Liver (tissue), 9 donors: ENCODE results near the gene TIAM1. TPM values are rescaled to one million over a fixed set of nuclear protein-coding genes. Genes with fewer than 3 reads are reported as not detected.
A peak's percentile ranks its signal among the peaks of the same experiment; 100 is the strongest.

Experiments
- DNase-seq: peaks from one replicate; pipeline ENCODE4 v3.0.0-alpha.2; 2017; ENCODE audit warnings: low spot score
- H3K27ac ChIP-seq, 2 donors: one replicate each; pipeline ENCODE4 v1.7.0; 2013; ENCODE audit warnings: inconsistent platforms in 2 of 2, low read length in 2 of 2, control low read depth in 1 of 2, low read depth in 1 of 2, mild to moderate bottlenecking in 1 of 2
- H3K27me3 ChIP-seq, 4 donors: one replicate each; pipeline versions ENCODE4 v1.6.1 to v1.7.0; 2013; ENCODE audit warnings: low read length in 3 of 4, inconsistent platforms in 1 of 4, mild to moderate bottlenecking in 1 of 4, moderate library complexity in 1 of 4; ENCODE audit not compliant: control insufficient read depth in 4 of 4, insufficient read depth in 4 of 4
- H3K36me3 ChIP-seq, 4 donors: one replicate each; pipeline versions ENCODE4 v1.6.1 to v1.7.0; 2013; ENCODE audit warnings: low read length in 3 of 4, mild to moderate bottlenecking in 3 of 4, low read depth in 1 of 4, moderate library complexity in 1 of 4; ENCODE audit not compliant: control insufficient read depth in 4 of 4, insufficient read depth in 3 of 4
- H3K4me1 ChIP-seq, 4 donors: one replicate each; pipeline versions ENCODE4 v1.6.1 to v1.7.0; 2013; ENCODE audit warnings: low read length in 3 of 4, mild to moderate bottlenecking in 3 of 4, moderate library complexity in 1 of 4; ENCODE audit not compliant: control insufficient read depth in 4 of 4, insufficient read depth in 4 of 4
- H3K4me3 ChIP-seq, 3 donors: one replicate each; pipeline versions ENCODE4 v1.6.1 to v1.7.0; 2013; ENCODE audit warnings: low read length in 3 of 3, control low read depth in 1 of 3, low read depth in 1 of 3, mild to moderate bottlenecking in 1 of 3
- H3K9ac ChIP-seq, 2 donors: one replicate each; pipeline ENCODE4 v1.7.0; 2013; ENCODE audit warnings: low read length in 2 of 2, mild to moderate bottlenecking in 2 of 2, moderate library complexity in 2 of 2, control low read depth in 1 of 2, low read depth in 1 of 2
- H3K9me3 ChIP-seq, 4 donors: one replicate each; pipeline versions ENCODE4 v1.6.1 to v1.7.0; 2013; ENCODE audit warnings: low read length in 3 of 4; ENCODE audit not compliant: control insufficient read depth in 4 of 4
- ATF3 ChIP-seq: IDR thresholded peaks from 2 replicates; pipeline ENCODE4 v1.6.1; 2016; ENCODE audit warnings: antibody characterized with exemption
- EGR1 ChIP-seq, 2 donors: IDR thresholded peaks; 2 replicates each; pipeline ENCODE4 v1.6.1; 2016 to 2018; ENCODE audit warnings: antibody characterized with exemption in 2 of 2, low read depth in 2 of 2
- FOXA1 ChIP-seq: IDR thresholded peaks from 2 replicates; pipeline ENCODE4 v1.6.1; 2016; ENCODE audit warnings: antibody characterized with exemption
- FOXA2 ChIP-seq: IDR thresholded peaks from 2 replicates; pipeline ENCODE4 v1.6.1; 2016; ENCODE audit warnings: antibody characterized with exemption
- GABPA ChIP-seq, 2 donors: IDR thresholded peaks in 1 of 2; conservative IDR thresholded peaks in 1 of 2; 2 replicates each; pipeline ENCODE4 v1.6.1; 2016; ENCODE audit warnings: antibody characterized with exemption in 2 of 2, mild to moderate bottlenecking in 1 of 2, moderate library complexity in 1 of 2
- HNF4A ChIP-seq, 2 donors: conservative IDR thresholded peaks; 2 replicates each; pipeline ENCODE4 v1.6.1; 2016; ENCODE audit warnings: antibody characterized with exemption in 2 of 2, mild to moderate bottlenecking in 2 of 2
- HNF4G ChIP-seq: IDR thresholded peaks from 2 replicates; pipeline ENCODE4 v1.6.1; 2016; ENCODE audit warnings: antibody characterized with exemption
- JUND ChIP-seq, 2 donors: IDR thresholded peaks; 2 replicates each; pipeline ENCODE4 v1.6.1; 2016; ENCODE audit warnings: antibody characterized with exemption in 2 of 2
- MAX ChIP-seq: IDR thresholded peaks from 2 replicates; pipeline ENCODE4 v1.6.1; 2016; ENCODE audit warnings: antibody characterized with exemption
- NR2F2 ChIP-seq: IDR thresholded peaks from 2 replicates; pipeline ENCODE4 v1.6.1; 2016; ENCODE audit warnings: antibody characterized with exemption
- RAD21 ChIP-seq, 2 donors: IDR thresholded peaks; 2 replicates each; pipeline ENCODE4 v1.6.1; 2016; ENCODE audit warnings: antibody characterized with exemption in 2 of 2, mild to moderate bottlenecking in 2 of 2
- RXRA ChIP-seq, 2 donors: IDR thresholded peaks; 2 replicates each; pipeline ENCODE4 v1.6.1; 2017 to 2018; ENCODE audit warnings: antibody characterized with exemption in 2 of 2, mild to moderate bottlenecking in 1 of 2
- SP1 ChIP-seq: IDR thresholded peaks from 2 replicates; pipeline ENCODE4 v1.6.1; 2018; ENCODE audit warnings: antibody characterized with exemption, mild to moderate bottlenecking
- TAF1 ChIP-seq: conservative IDR thresholded peaks from 2 replicates; pipeline ENCODE4 v1.6.1; 2016; ENCODE audit warnings: antibody characterized with exemption, mild to moderate bottlenecking
- YY1 ChIP-seq: IDR thresholded peaks from 2 replicates; pipeline ENCODE4 v1.6.1; 2016; ENCODE audit warnings: antibody characterized with exemption, mild to moderate bottlenecking
- ZBTB33 ChIP-seq: IDR thresholded peaks from 2 replicates; pipeline ENCODE4 v1.6.1; 2016; ENCODE audit warnings: antibody characterized with exemption
- WGBS: extraction: QIAGEN DNeasy Blood & Tissue Kit; methylation state at CpG from one replicate; pipeline ENCODE4 v1.1.7; 2013; 5-methylcytosine and 5-hydroxymethylcytosine counted together
- polyA plus RNA-seq, 2 donors: library from polyadenylated mRNA; stranded (reverse) in 1 of 2; unstranded in 1 of 2; fragments of 200-250 nt in 1 of 2; fragments of >200 nt in 1 of 2; fragmentation: Nextera tagmentation in 1 of 2; extraction: Ambion mirVana in 1 of 2; gene quantifications; one replicate each; pipeline versions ENCODE4 v1.2.1 to v1.2.3, GENCODE V29; 2013 to 2015
- total RNA-seq, 2 donors: library from RNA; depleted of rRNA; stranded (reverse); fragments of >200 nt; gene quantifications; one replicate each; pipeline ENCODE4 v1.2.3, GENCODE V29; 2014
- TF ChIP-seq, protein P1 (sequence below): IDR thresholded peaks from 2 replicates; pipeline ENCODE4 v1.6.1; 2016; ENCODE audit warnings: antibody characterized with exemption, mild to moderate bottlenecking
- TF ChIP-seq, protein P2 (sequence below): fragments of 150-350 bp; IDR thresholded peaks from 2 replicates; pipeline ENCODE4 v1.5.1; 2017; ENCODE audit warnings: improper control_type of control experiment, low read depth, low read length; ENCODE audit not compliant: missing input control
- donor health status: healthy.
- donor health status: healthy.
- donor health status: healthy.
- donor health status: healthy.
- donor health status: healthy.

The TIAM1 gene
- total and polyA plus RNA-seq, 4 donors: 3.0 to 7.4 (median 4.8) TPM

DNA sequence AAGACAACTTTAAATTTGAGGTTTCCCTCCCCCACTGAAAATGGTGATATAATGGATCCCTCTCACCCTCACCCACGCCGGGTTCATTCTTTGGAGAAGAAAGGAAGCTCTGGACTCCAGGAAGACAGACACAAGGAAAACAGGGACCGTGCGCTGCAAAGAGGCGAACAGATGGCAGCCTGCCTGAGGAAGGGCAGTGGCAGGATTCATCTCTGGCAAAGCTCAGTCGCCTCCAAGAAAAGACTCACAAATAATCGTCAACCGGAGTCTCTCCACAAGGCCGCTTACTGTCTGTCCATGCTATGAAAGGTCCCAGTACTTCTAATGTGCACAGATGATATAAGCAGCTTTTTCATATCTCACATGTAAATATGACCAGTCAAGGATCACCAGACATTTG is 110.3 kb downstream of the TIAM1 start:
- Histone ChIP-seq H3K9ac (no peak overlapping the region), H3K36me3 (peaks cover 0 to 3% (median 0%) of the 10 kb centered on the region in 4 donors), H3K27ac (no peak overlapping the region), H3K27me3 (no peaks in the 10 kb centered on the region), H3K4me3 (no peak overlapping the region), H3K4me1 (no peaks in the 10 kb centered on the region), H3K9me3 (no peaks in the 10 kb centered on the region)
- 95% methylated on average over 9 of the region's 9 CpGs for WGBS
- DNase-seq: no peak
- TF ChIP-seq, protein P1, sequence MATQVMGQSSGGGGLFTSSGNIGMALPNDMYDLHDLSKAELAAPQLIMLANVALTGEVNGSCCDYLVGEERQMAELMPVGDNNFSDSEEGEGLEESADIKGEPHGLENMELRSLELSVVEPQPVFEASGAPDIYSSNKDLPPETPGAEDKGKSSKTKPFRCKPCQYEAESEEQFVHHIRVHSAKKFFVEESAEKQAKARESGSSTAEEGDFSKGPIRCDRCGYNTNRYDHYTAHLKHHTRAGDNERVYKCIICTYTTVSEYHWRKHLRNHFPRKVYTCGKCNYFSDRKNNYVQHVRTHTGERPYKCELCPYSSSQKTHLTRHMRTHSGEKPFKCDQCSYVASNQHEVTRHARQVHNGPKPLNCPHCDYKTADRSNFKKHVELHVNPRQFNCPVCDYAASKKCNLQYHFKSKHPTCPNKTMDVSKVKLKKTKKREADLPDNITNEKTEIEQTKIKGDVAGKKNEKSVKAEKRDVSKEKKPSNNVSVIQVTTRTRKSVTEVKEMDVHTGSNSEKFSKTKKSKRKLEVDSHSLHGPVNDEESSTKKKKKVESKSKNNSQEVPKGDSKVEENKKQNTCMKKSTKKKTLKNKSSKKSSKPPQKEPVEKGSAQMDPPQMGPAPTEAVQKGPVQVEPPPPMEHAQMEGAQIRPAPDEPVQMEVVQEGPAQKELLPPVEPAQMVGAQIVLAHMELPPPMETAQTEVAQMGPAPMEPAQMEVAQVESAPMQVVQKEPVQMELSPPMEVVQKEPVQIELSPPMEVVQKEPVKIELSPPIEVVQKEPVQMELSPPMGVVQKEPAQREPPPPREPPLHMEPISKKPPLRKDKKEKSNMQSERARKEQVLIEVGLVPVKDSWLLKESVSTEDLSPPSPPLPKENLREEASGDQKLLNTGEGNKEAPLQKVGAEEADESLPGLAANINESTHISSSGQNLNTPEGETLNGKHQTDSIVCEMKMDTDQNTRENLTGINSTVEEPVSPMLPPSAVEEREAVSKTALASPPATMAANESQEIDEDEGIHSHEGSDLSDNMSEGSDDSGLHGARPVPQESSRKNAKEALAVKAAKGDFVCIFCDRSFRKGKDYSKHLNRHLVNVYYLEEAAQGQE: no peak
- TF ChIP-seq NR2F2: no peak
- TF ChIP-seq ZBTB33: no peak
- TF ChIP-seq YY1: no peak
- TF ChIP-seq MAX: no peak
- no peak for TF ChIP-seq SP1
- no peak for TF ChIP-seq TAF1
- no peak for TF ChIP-seq GABPA (IDR thresholded peaks at IDR 0.05 in 1 of 2, conservative IDR thresholded peaks at IDR 0.05 in 1 of 2)
- TF ChIP-seq HNF4A (conservative IDR thresholded peaks at IDR 0.05): no peak
- TF ChIP-seq ATF3: no peak
- TF ChIP-seq HNF4G: no peak
- no peak for TF ChIP-seq FOXA2
- no peak for TF ChIP-seq RAD21 (IDR thresholded peaks at IDR 0.05)
- TF ChIP-seq RXRA (IDR thresholded peaks at IDR 0.05): no peak
- TF ChIP-seq, protein P2, sequence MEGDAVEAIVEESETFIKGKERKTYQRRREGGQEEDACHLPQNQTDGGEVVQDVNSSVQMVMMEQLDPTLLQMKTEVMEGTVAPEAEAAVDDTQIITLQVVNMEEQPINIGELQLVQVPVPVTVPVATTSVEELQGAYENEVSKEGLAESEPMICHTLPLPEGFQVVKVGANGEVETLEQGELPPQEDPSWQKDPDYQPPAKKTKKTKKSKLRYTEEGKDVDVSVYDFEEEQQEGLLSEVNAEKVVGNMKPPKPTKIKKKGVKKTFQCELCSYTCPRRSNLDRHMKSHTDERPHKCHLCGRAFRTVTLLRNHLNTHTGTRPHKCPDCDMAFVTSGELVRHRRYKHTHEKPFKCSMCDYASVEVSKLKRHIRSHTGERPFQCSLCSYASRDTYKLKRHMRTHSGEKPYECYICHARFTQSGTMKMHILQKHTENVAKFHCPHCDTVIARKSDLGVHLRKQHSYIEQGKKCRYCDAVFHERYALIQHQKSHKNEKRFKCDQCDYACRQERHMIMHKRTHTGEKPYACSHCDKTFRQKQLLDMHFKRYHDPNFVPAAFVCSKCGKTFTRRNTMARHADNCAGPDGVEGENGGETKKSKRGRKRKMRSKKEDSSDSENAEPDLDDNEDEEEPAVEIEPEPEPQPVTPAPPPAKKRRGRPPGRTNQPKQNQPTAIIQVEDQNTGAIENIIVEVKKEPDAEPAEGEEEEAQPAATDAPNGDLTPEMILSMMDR: no peak
- TF ChIP-seq EGR1 (IDR thresholded peaks at IDR 0.05; ENCODE audit: low read depth in 2 of 2): no peak

DNA sequence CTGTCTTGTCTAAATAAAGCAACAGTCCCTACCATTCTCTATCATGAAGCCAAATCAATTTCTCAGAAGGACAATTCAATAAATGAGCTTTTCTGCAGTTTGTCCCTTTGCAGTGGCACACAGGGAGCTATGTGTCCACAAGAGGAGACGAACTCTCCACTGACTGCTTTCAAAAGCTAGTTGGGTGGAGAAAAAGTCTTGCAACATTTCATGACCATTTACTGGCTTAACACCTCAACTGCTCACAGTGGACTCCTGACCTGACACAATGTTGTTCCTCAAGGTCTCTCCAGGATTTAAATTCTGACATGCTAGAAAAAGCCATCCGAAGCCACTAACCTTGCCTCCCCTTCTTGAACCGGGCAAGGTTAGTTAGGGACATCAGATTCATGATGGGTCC is 111.7 kb downstream of the TIAM1 start:
- Histone ChIP-seq H3K9ac (no peak overlapping the region), H3K27ac (no peak overlapping the region), H3K36me3 (peaks cover 0 to 3% (median 0%) of the 10 kb centered on the region in 4 donors), H3K9me3 (no peaks in the 10 kb centered on the region), H3K27me3 (no peaks in the 10 kb centered on the region), H3K4me1 (no peaks in the 10 kb centered on the region), H3K4me3 (no peak overlapping the region)
- DNase-seq: no peak
- TF ChIP-seq NR2F2: no peak
- no peak for TF ChIP-seq MAX
- no peak for TF ChIP-seq JUND (IDR thresholded peaks at IDR 0.05)
- TF ChIP-seq SP1: no peak
- no peak for TF ChIP-seq GABPA (IDR thresholded peaks at IDR 0.05 in 1 of 2, conservative IDR thresholded peaks at IDR 0.05 in 1 of 2)
- TF ChIP-seq HNF4A (conservative IDR thresholded peaks at IDR 0.05): peak; percentile 28 to 38
- no peak for TF ChIP-seq FOXA1
- no peak for TF ChIP-seq ZBTB33
- 73% methylated on average over 3 of the region's 3 CpGs for whole genome bisulfite sequencing
